Glomerular visceral epithelial cell (primary cell): ENCODE data around the gene PAQR6.

ENCODE experiments used
- DNase-seq: peaks from one replicate; pipeline ENCODE4 v3.0.0-alpha.2; 2016; ENCODE audit errors: extremely low spot score

PAQR6 gene

GRCh38 chr1:156247460-156248322 lies at the start of gene PAQR6:
Gene PAQR6 (minus strand): TSS chr1:156248056. CDS start chr1:156246731, 1,325 bp downstream.
- no peak for DNase-seq

GRCh38 chr1:156295391-156295947 lies 47.6 kb upstream of the PAQR6 start, which contains the start of gene GLMP:
Gene GLMP (minus strand): TSS chr1:156295679. CDS start chr1:156295645, 34 bp downstream.
- DNase-seq = peak; percentile 47

GRCh38 chr1:156293895-156294294 lies 46.0 kb upstream of the PAQR6 start:
- no peak for DNase-seq

- no peak for DNase-seq
Measured at GRCh38 chr1:156293098-156293434, 45.2 kb upstream of the PAQR6 start.

- peak; percentile 75 for DNase-seq
Measured at GRCh38 chr1:156291226-156292061, 43.6 kb upstream of the PAQR6 start.

GRCh38 chr1:156289857-156290256 lies 42.0 kb upstream of the PAQR6 start:
- no peak for DNase-seq

- DNase-seq = no peak
Measured at GRCh38 chr1:156286061-156286460, 38.2 kb upstream of the PAQR6 start.

GRCh38 chr1:156285437-156285836 lies 37.6 kb upstream of the PAQR6 start:
- DNase-seq = no peak

- DNase-seq = no peak
Measured at GRCh38 chr1:156284757-156285156, 36.9 kb upstream of the PAQR6 start.

GRCh38 chr1:156284112-156284511 lies 36.3 kb upstream of the PAQR6 start, which contains the start of gene TMEM79:
Gene TMEM79 (plus strand): TSS chr1:156284325. CDS start chr1:156285227, 902 bp downstream.
- DNase-seq = no peak

GRCh38 chr1:156283521-156283920 lies 35.7 kb upstream of the PAQR6 start:
- no peak for DNase-seq

GRCh38 chr1:156282479-156283222 lies 34.8 kb upstream of the PAQR6 start, which contains the start of gene SMG5:
Gene SMG5 (minus strand): TSS chr1:156282825. CDS start chr1:156282680, 145 bp downstream.
- DNase-seq = peak; percentile 98

- DNase-seq = peak; percentile 52
Measured at GRCh38 chr1:156281693-156282478, 34.0 kb upstream of the PAQR6 start.

- no peak for DNase-seq
Measured at GRCh38 chr1:156281281-156281680, 33.4 kb upstream of the PAQR6 start.

GRCh38 chr1:156279837-156280236 lies 32.0 kb upstream of the PAQR6 start:
- no peak for DNase-seq

- no peak for DNase-seq
Measured at GRCh38 chr1:156276966-156277381, 29.1 kb upstream of the PAQR6 start.

- DNase-seq = no peak
Measured at GRCh38 chr1:156276532-156276931, 28.7 kb upstream of the PAQR6 start.

- DNase-seq = no peak
Measured at GRCh38 chr1:156270314-156270713, 22.5 kb upstream of the PAQR6 start.

GRCh38 chr1:156268336-156268735 lies 20.5 kb upstream of the PAQR6 start:
- no peak for DNase-seq

- DNase-seq = no peak
Measured at GRCh38 chr1:156266051-156266450, 18.2 kb upstream of the PAQR6 start.

- no peak for DNase-seq
Measured at GRCh38 chr1:156263288-156263655, 15.4 kb upstream of the PAQR6 start.
